Ishikawa (cell line): ENCODE measurements around the gene FGF1.

Experiments used
- EP300 ChIP-seq: IDR thresholded peaks from 2 replicates; pipeline ENCODE4 v1.6.1; 2012; ENCODE audit warnings: borderline replicate concordance
- NFIC ChIP-seq: IDR thresholded peaks from 2 replicates; pipeline ENCODE4 v1.6.1; 2012
- REST ChIP-seq: IDR thresholded peaks from 2 replicates; pipeline ENCODE4 v1.6.1; 2012; ENCODE audit warnings: low read depth, mild to moderate bottlenecking
- TCF12 ChIP-seq: IDR thresholded peaks from 2 replicates; pipeline ENCODE4 v1.6.1; 2012; ENCODE audit warnings: low read depth
- YY1 ChIP-seq: IDR thresholded peaks from 2 replicates; pipeline ENCODE4 v1.6.1; 2012; ENCODE audit warnings: low read depth

GRCh38 chr5:142544071-142544753 is 141.7 kb downstream of the FGF1 start:
- TF ChIP-seq REST (no peak), YY1 (no peak), EP300 (no peak), NFIC (no peak), TCF12 (no peak)
